H1 (cell line): Measurements from ENCODE around the gene DENND4A. TPM values are rescaled to one million over a fixed set of nuclear protein-coding genes. Genes with fewer than 3 reads are reported as not detected.

Source experiments
- CTCF ChIA-PET: fragments of 300-600 bp; sonication (Branson Sonifier 250); formaldehyde crosslinking; loops from one replicate; lab custom pipeline; 2021; ENCODE audit not compliant: partially characterized antibody; lab: Charles Lee
- POLR2A ChIA-PET: fragments of 300-600 bp; sonication (Branson Sonifier 250); formaldehyde crosslinking; loops from one replicate; lab custom pipeline; 2021; ENCODE audit warnings: inconsistent platforms; ENCODE audit not compliant: partially characterized antibody; lab: Charles Lee
- DNase-seq, 2 experiments: peaks; one replicate each; pipeline versions ENCODE4 v3.0.0 to v3.0.0-alpha.2; 2010 to 2022; ENCODE audit warnings: low spot score in 2 of 2, low read depth in 1 of 2, mixed read lengths in 1 of 2
- FAIRE-seq: peaks from 2 replicates; lab custom pipeline; 2011; peaks lifted over from hg19 to GRCh38; lab: Jason Lieb, UNC
- H2AFZ ChIP-seq: 2 replicates; pipeline ENCODE4 v1.8.1; 2012; ENCODE audit warnings: low read length, inconsistent platforms
- H2AK5ac ChIP-seq: 2 replicates; pipeline ENCODE4 v1.6.1; 2013; ENCODE audit warnings: low read depth, low read length
- H2BK120ac ChIP-seq: replicated peaks from 2 replicates; pipeline ENCODE3; 2013; ENCODE audit warnings: low read depth, low read length, inconsistent platforms
- H2BK12ac ChIP-seq: 2 replicates; pipeline ENCODE4 v1.6.1; 2013; ENCODE audit warnings: low read depth, low read length
- H2BK15ac ChIP-seq: 2 replicates; pipeline ENCODE4 v1.6.1; 2013; ENCODE audit warnings: low read length
- H2BK20ac ChIP-seq: 2 replicates; pipeline ENCODE4 v1.6.1; 2013; ENCODE audit warnings: low read length
- H2BK5ac ChIP-seq: 2 replicates; pipeline ENCODE4 v1.6.1; 2013; ENCODE audit warnings: low read depth, low read length
- H3K14ac ChIP-seq: 2 replicates; pipeline ENCODE4 v1.6.1; 2013; ENCODE audit warnings: inconsistent platforms; ENCODE audit not compliant: insufficient read length
- H3K18ac ChIP-seq: 2 replicates; pipeline ENCODE4 v1.6.1; 2013; ENCODE audit warnings: low read length; ENCODE audit errors: extremely low read depth
- H3K23ac ChIP-seq: 2 replicates; pipeline ENCODE4 v1.6.1; 2013; ENCODE audit warnings: inconsistent platforms; ENCODE audit not compliant: insufficient read length
- H3K23me2 ChIP-seq: 2 replicates; pipeline ENCODE4 v1.6.1; 2013; ENCODE audit warnings: low read depth, low read length
- H3K27ac ChIP-seq: 2 replicates; pipeline ENCODE4 v1.6.1; 2011; ENCODE audit warnings: low read depth, low read length, inconsistent platforms
- H3K27me3 ChIP-seq, 4 experiments: replicated peaks in 1 of 4; 1 replicate in 1 of 4; 2 replicates in 3 of 4; pipeline versions ENCODE4 v1.6.1 to v1.8.1; 2011 to 2013; ENCODE audit warnings: low read length in 3 of 4, mild to moderate bottlenecking in 3 of 4, inconsistent platforms in 2 of 4, mixed read lengths in 2 of 4, moderate library complexity in 1 of 4; ENCODE audit not compliant: control insufficient read depth in 3 of 4, insufficient read depth in 3 of 4; ENCODE audit errors: extremely low read depth in 1 of 4
- H3K36me3 ChIP-seq, 4 experiments: 2 replicates each; pipeline versions ENCODE4 v1.6.1 to v1.8.1; 2011 to 2013; ENCODE audit warnings: mild to moderate bottlenecking in 4 of 4, low read length in 3 of 4, moderate library complexity in 2 of 4, control low read depth in 1 of 4, inconsistent platforms in 1 of 4; ENCODE audit not compliant: insufficient read depth in 4 of 4, control insufficient read depth in 2 of 4
- H3K4ac ChIP-seq: replicated peaks from 2 replicates; pipeline ENCODE3; 2013; ENCODE audit warnings: low read length, low read depth, mixed read lengths, inconsistent platforms; ENCODE audit not compliant: insufficient read length
- H3K4me1 ChIP-seq, 4 experiments: replicated peaks in 1 of 4; 1 replicate in 1 of 4; 2 replicates in 3 of 4; pipeline versions ENCODE4 v1.6.1 to v1.8.1; 2011 to 2013; ENCODE audit warnings: low read length in 3 of 4, inconsistent platforms in 2 of 4, mixed read lengths in 1 of 4; ENCODE audit not compliant: insufficient read depth in 4 of 4, control insufficient read depth in 3 of 4
- H3K4me2 ChIP-seq, 2 experiments: 2 replicates each; pipeline versions ENCODE4 v1.6.1 to v1.8.1; 2011 to 2013; ENCODE audit warnings: low read depth in 2 of 2, low read length in 2 of 2, control low read depth in 1 of 2, inconsistent platforms in 1 of 2, mild to moderate bottlenecking in 1 of 2; ENCODE audit not compliant: insufficient read depth in 1 of 2
- H3K4me3 ChIP-seq, 4 experiments: fragments of 200-600, 300-600 bp in 1 of 4; sonication (generic), shearing (Covaris generic), sonication (Bioruptor Twin) in 1 of 4; 2 replicates each; pipeline versions ENCODE4 v1.5.1 to v1.8.1; 2011 to 2016; ENCODE audit warnings: low read length in 4 of 4, low read depth in 3 of 4, control low read depth in 2 of 4, inconsistent platforms in 2 of 4, mild to moderate bottlenecking in 2 of 4, mixed read lengths in 1 of 4, moderate library complexity in 1 of 4; ENCODE audit not compliant: insufficient read depth in 2 of 4; ENCODE audit errors: extremely low read depth in 1 of 4
- H3K56ac ChIP-seq: replicated peaks from 2 replicates; pipeline ENCODE3; 2013; ENCODE audit warnings: low read depth, mild to moderate bottlenecking, mixed read lengths, low read length, inconsistent platforms; ENCODE audit not compliant: insufficient read length
- H3K79me1 ChIP-seq: 2 replicates; pipeline ENCODE4 v1.6.1; 2013; ENCODE audit warnings: low read depth, low read length, control low read depth
- H3K79me2 ChIP-seq, 2 experiments: 2 replicates each; pipeline versions ENCODE4 v1.6.1 to v1.8.1; 2012 to 2013; ENCODE audit warnings: low read length in 2 of 2, mild to moderate bottlenecking in 2 of 2, inconsistent platforms in 1 of 2; ENCODE audit not compliant: insufficient read depth in 2 of 2, control insufficient read depth in 1 of 2
- H3K9ac ChIP-seq, 4 experiments: replicated peaks in 1 of 4; 1 replicate in 1 of 4; 2 replicates in 3 of 4; pipeline versions ENCODE4 v1.6.1 to v1.8.1; 2011 to 2013; ENCODE audit warnings: low read depth in 3 of 4, low read length in 3 of 4, control low read depth in 2 of 4, mild to moderate bottlenecking in 2 of 4, moderate library complexity in 2 of 4, inconsistent platforms in 1 of 4; ENCODE audit errors: extremely low read depth in 1 of 4
- H3K9me3 ChIP-seq, 2 experiments: 2 replicates each; pipeline versions ENCODE4 v1.6.1 to v1.8.1; 2012 to 2013; ENCODE audit warnings: mild to moderate bottlenecking in 2 of 2, moderate library complexity in 2 of 2, control low read depth in 1 of 2, inconsistent platforms in 1 of 2, low read depth in 1 of 2, low read length in 1 of 2, mixed read lengths in 1 of 2; ENCODE audit not compliant: insufficient read depth in 2 of 2
- H4K20me1 ChIP-seq, 2 experiments: replicated peaks in 1 of 2; 2 replicates each; pipeline versions ENCODE3 to v1.8.1; 2011 to 2013; ENCODE audit warnings: inconsistent platforms in 2 of 2, low read length in 2 of 2, mild to moderate bottlenecking in 1 of 2; ENCODE audit not compliant: insufficient read depth in 2 of 2, control insufficient read depth in 1 of 2
- H4K5ac ChIP-seq: 2 replicates; pipeline ENCODE4 v1.6.1; 2013; ENCODE audit warnings: low read length, low read depth, mixed read lengths, inconsistent platforms; ENCODE audit not compliant: insufficient read length
- H4K8ac ChIP-seq: 2 replicates; pipeline ENCODE4 v1.8.0; 2013; ENCODE audit warnings: mild to moderate bottlenecking, moderate library complexity, low read length, inconsistent platforms; ENCODE audit not compliant: insufficient read depth; ENCODE audit errors: extremely low read depth
- H4K91ac ChIP-seq: replicated peaks from 2 replicates; pipeline ENCODE3; 2013; ENCODE audit warnings: low read length, mixed read lengths, inconsistent platforms; ENCODE audit not compliant: insufficient read length
- BCL11A ChIP-seq, 2 experiments: IDR thresholded peaks; one replicate each; pipeline ENCODE4 v1.6.1; 2011; ENCODE audit warnings: low read depth in 2 of 2, low read length in 2 of 2, mild to moderate bottlenecking in 2 of 2
- CEBPB ChIP-seq: IDR thresholded peaks from 2 replicates; pipeline ENCODE4 v1.6.1; 2012; ENCODE audit warnings: low read depth, low read length
- CTBP2 ChIP-seq: IDR thresholded peaks from 2 replicates; pipeline ENCODE4 v1.7.0; 2011; ENCODE audit warnings: borderline replicate concordance, mild to moderate bottlenecking, moderate library complexity, mixed read lengths, low read length; ENCODE audit not compliant: insufficient read depth, insufficient read length
- EGR1 ChIP-seq: IDR thresholded peaks from 2 replicates; pipeline ENCODE4 v1.6.1; 2011; ENCODE audit warnings: low read depth, low read length, borderline replicate concordance
- FOSL1 ChIP-seq: IDR thresholded peaks from 2 replicates; pipeline ENCODE4 v1.6.1; 2011; ENCODE audit warnings: mild to moderate bottlenecking, low read depth, low read length, moderate library complexity; ENCODE audit not compliant: insufficient read depth
- JUN ChIP-seq: IDR thresholded peaks from 2 replicates; pipeline ENCODE4 v1.6.1; 2011; ENCODE audit warnings: low read depth, mild to moderate bottlenecking, improper control_type of control experiment, low read length
- KDM1A ChIP-seq: fragments of 200-600, 300-600 bp; sonication (generic); IDR thresholded peaks from 2 replicates; pipeline ENCODE4 v1.7.1; 2016; ENCODE audit warnings: mild to moderate bottlenecking, low read length, borderline replicate concordance
- POLR2A ChIP-seq, 2 experiments: IDR thresholded peaks; 1 replicate in 1 of 2; 2 replicates in 1 of 2; pipeline ENCODE4 v1.6.1; 2011; ENCODE audit warnings: low read depth in 2 of 2, low read length in 2 of 2, mild to moderate bottlenecking in 2 of 2; ENCODE audit errors: control extremely low read depth in 1 of 2
- RAD21 ChIP-seq, 2 experiments: IDR thresholded peaks in 1 of 2; conservative IDR thresholded peaks in 1 of 2; 2 replicates each; pipeline ENCODE4 v1.6.1; 2011; ENCODE audit warnings: low read depth in 2 of 2, low read length in 2 of 2, improper control_type of control experiment in 1 of 2, inconsistent platforms in 1 of 2, mild to moderate bottlenecking in 1 of 2, moderate library complexity in 1 of 2
- RFX5 ChIP-seq: IDR thresholded peaks from 2 replicates; pipeline ENCODE4 v1.6.1; 2011; ENCODE audit warnings: low read depth, low read length, improper control_type of control experiment, borderline replicate concordance
- TAF1 ChIP-seq: IDR thresholded peaks from 2 replicates; pipeline ENCODE4 v1.6.1; 2011; ENCODE audit warnings: mild to moderate bottlenecking, low read depth, low read length
- WGBS, 2 experiments: shearing (Covaris generic) in 1 of 2; methylation state at CpG; one replicate each; pipeline versions ENCODE4 v1.1.6 to v1.1.7; 2013 to 2015; ENCODE audit warnings: low lambda C conversion rate in 2 of 2, mixed read lengths in 2 of 2, inconsistent platforms in 1 of 2, low coverage in 1 of 2, missing lambda C conversion rate in 1 of 2; ENCODE audit not compliant: insufficient replicate concordance in 2 of 2, insufficient coverage in 1 of 2, insufficient read length in 1 of 2; ENCODE audit errors: extremely low coverage in 1 of 2, missing lambda C conversion rate in 1 of 2; 5-methylcytosine and 5-hydroxymethylcytosine counted together
- polyA plus RNA-seq, 7 experiments: library from polyadenylated mRNA; depleted of rRNA in 3 of 7; stranded (reverse) in 5 of 7; unstranded in 2 of 7; fragments of >200 nt in 5 of 7; fragments of 200-250 nt in 2 of 7; gene quantifications; 1 replicate in 5 of 7; 2 replicates in 1 of 7; 4 replicates in 1 of 7; pipeline versions ENCODE4 v1.2.1 to v1.2.3, GENCODE V29; 2011 to 2013; ENCODE audit warnings: missing spikeins in 2 of 7, mixed read lengths in 2 of 7
- total RNA-seq: library from RNA; stranded (reverse); fragmentation: NEBNext Ultra II Directional; extraction: Animal tissue kit (Norgen Biotek cat#: 25700); gene quantifications from 2 replicates; pipeline ENCODE4 v1.2.1, GENCODE V29; 2021

Gene DENND4A
- total and polyA plus RNA-seq, 2 of the 8 experiments (the other 6 are each of a cell fraction or from before 2014, with no cell fraction given) = 1.3 to 4.7 TPM

- DNase-seq = no peak
- POLR2A ChIA-PET = no interaction called here
- TF ChIP-seq RAD21 (IDR thresholded peaks at IDR 0.05 in 1 of 2, conservative IDR thresholded peaks at IDR 0.05 in 1 of 2; ENCODE audit: low read depth in 2 of 2, low read length in 2 of 2) = no peak
- TF ChIP-seq CTBP2 = no peak
- TF ChIP-seq TAF1 = no peak
- TF ChIP-seq KDM1A = no peak
- no peak for TF ChIP-seq EGR1
- TF ChIP-seq FOSL1 = no peak
- no peak for TF ChIP-seq CEBPB
- TF ChIP-seq BCL11A (IDR thresholded peaks at IDR 0.05; ENCODE audit: low read depth in 2 of 2, low read length in 2 of 2) = no peak
- TF ChIP-seq POLR2A (IDR thresholded peaks at IDR 0.05; ENCODE audit: control extremely low read depth in 1 of 2, low read depth in 2 of 2, low read length in 2 of 2) = no peak
- TF ChIP-seq JUN = no peak
- TF ChIP-seq RFX5 = no peak
Observed at GRCh38 chr15:65761210-65761926, 30.7 kb downstream of the DENND4A start.

More at GRCh38 chr15:65761210-65761926, 30.7 kb downstream of the DENND4A start:
- Histone ChIP-seq H4K5ac (no peak overlapping the region), H3K56ac (no peak overlapping the region), H3K9me3 (no peaks in the 10 kb centered on the region), H3K4me1 (no peaks in the 10 kb centered on the region), H4K20me1 (no peaks in the 10 kb centered on the region), H4K91ac (no peak overlapping the region), H3K27ac (no peak overlapping the region), H3K4ac (no peak overlapping the region), H3K4me2 (no peak overlapping the region), H2BK12ac (no peak overlapping the region), H3K18ac (no peak overlapping the region), H3K23ac (no peak overlapping the region), H3K23me2 (no peaks in the 10 kb centered on the region), H3K14ac (no peak overlapping the region), H3K4me3 (no peak overlapping the region), H2BK5ac (no peak overlapping the region), H4K8ac (no peak overlapping the region), H3K36me3 (no peaks in the 10 kb centered on the region), H2BK15ac (no peak overlapping the region), H2BK20ac (no peak overlapping the region), H2AK5ac (no peak overlapping the region), H3K27me3 (no peaks in the 10 kb centered on the region), H3K79me1 (no peaks in the 10 kb centered on the region), H2BK120ac (no peak overlapping the region), H3K9ac (no peak overlapping the region), H2AFZ (no peak overlapping the region), H3K79me2 (no peaks in the 10 kb centered on the region)
- WGBS, 2 experiments = 95% methylated on average over 2 of the region's 2 CpGs; no CpG with 5 or more reads in 1 of the 2 experiments
- CTCF ChIA-PET = interaction anchor here (0.7 kb wide), 1 partner anchor 73 kb away, joined by 3 read pairs; no protein-coding TSS in a partner anchor
- no peak for FAIRE-seq
